GM12875 (cell line): ENCODE data around the gene TSPAN14.

ENCODE experiments used
- H3K4me3 ChIP-seq: one replicate; pipeline ENCODE4 v1.5.1; 2011; ENCODE audit warnings: low read depth, low read length, control low read depth
- CTCF ChIP-seq: IDR thresholded peaks from 2 replicates; pipeline ENCODE4 v1.5.1; 2011; ENCODE audit warnings: low read depth, mild to moderate bottlenecking, control low read depth, inconsistent platforms, low read length, moderate library complexity, borderline replicate concordance; ENCODE audit not compliant: insufficient read depth

Gene TSPAN14

GRCh38 chr10:80504158-80504811 is 50.2 kb downstream of the TSPAN14 start:
- TF ChIP-seq CTCF, result no peak
- H3K4me3 ChIP-seq, result no peak overlapping the region

- no peak for TF ChIP-seq CTCF
- no peak overlapping the region for H3K4me3 ChIP-seq
These were observed 50.9 kb downstream of the TSPAN14 start for GRCh38 chr10:80504897-80505465.

- H3K4me3 ChIP-seq, result no peak overlapping the region
- TF ChIP-seq CTCF, result no peak
These were observed 52.1 kb downstream of the TSPAN14 start for GRCh38 chr10:80506189-80506575.

GRCh38 chr10:80506836-80507487 is 52.9 kb downstream of the TSPAN14 start:
- no peak for TF ChIP-seq CTCF
- H3K4me3 ChIP-seq, result no peak overlapping the region

GRCh38 chr10:80509108-80509402 is 54.9 kb downstream of the TSPAN14 start:
- no peak for TF ChIP-seq CTCF
- H3K4me3 ChIP-seq, result no peak overlapping the region

- no peak for TF ChIP-seq CTCF
- H3K4me3 ChIP-seq, result no peak overlapping the region
These were observed 55.5 kb downstream of the TSPAN14 start for GRCh38 chr10:80509403-80510161.
